ENCODE data around the gene PCBP3. TPM values are rescaled to one million over a fixed set of nuclear protein-coding genes. Genes with fewer than 3 reads are reported as not detected.

The PCBP3 gene
- total RNA-seq, 2 experiments from 2014 or later: 3.4 to 3.8 TPM

GRCh38 chr21:45617021-45617921 is 26.3 kb upstream of the PCBP3 start:
- H3K36me3 Mint-ChIP-seq (ENCODE audit: low read depth): no peaks in the 10 kb centered on the region
- Histone ChIP-seq H3K4me3 (ENCODE audit: low read length) (no peak overlapping the region), H3K9me3 (ENCODE audit: control insufficient read depth in 1 of 2, insufficient read depth in 1 of 2, low read length in 2 of 2) (peaks cover 0 to 7% of the 10 kb centered on the region in 2 experiments), H3K4me1 (ENCODE audit: insufficient read depth, low read length) (peaks cover 46% of the 10 kb centered on the region), H3K27me3 (ENCODE audit: control insufficient read depth in 1 of 2, insufficient read depth in 2 of 2, low read length in 2 of 2) (no peaks in the 10 kb centered on the region), H3K27ac (ENCODE audit: low read depth in 1 of 2, low read length in 2 of 2) (no peak overlapping the region), H3K36me3 (ENCODE audit: insufficient read depth, low read length) (peaks cover 2% of the 10 kb centered on the region)
- peak overlapping the region; percentile 91 for H3K27ac Mint-ChIP-seq
- no peaks in the 10 kb centered on the region for H3K27me3 Mint-ChIP-seq
- no peak for TF ChIP-seq CTCF (IDR thresholded peaks at IDR 0.05)
- DNase-seq (peak in 1 of 14 experiments; percentile 31), ATAC-seq (ENCODE audit: poor library complexity) (no peak)
- ChIA-PET CTCF (no interaction called here), POLR2A (no interaction called here)
- peaks cover 42% of the 10 kb centered on the region for H3K4me1 Mint-ChIP-seq (ENCODE audit: low read depth)
- intact Hi-C loops (cut with DNase I, micrococcal nuclease): loop anchor here in 1 of 2 experiments (10.0 kb wide), 1 partner anchor 148 kb away; no protein-coding TSS in a partner anchor
- H3K9me3 Mint-ChIP-seq: no peaks in the 10 kb centered on the region
- H3K4me3 Mint-ChIP-seq: peak overlapping the region; percentile 48

- DNase-seq: no peak
- intact Hi-C loops (cut with DNase I, micrococcal nuclease): loop anchor here in 1 of 2 experiments (10.0 kb wide), 1 partner anchor 147 kb away; no protein-coding TSS in a partner anchor
- Histone ChIP-seq H3K4me3 (ENCODE audit: low read length) (no peak overlapping the region), H3K9me3 (ENCODE audit: control insufficient read depth in 1 of 2, insufficient read depth in 1 of 2, low read length in 2 of 2) (peaks cover 0 to 7% of the 10 kb centered on the region in 2 experiments), H3K36me3 (ENCODE audit: insufficient read depth, low read length) (no peaks in the 10 kb centered on the region), H3K27me3 (ENCODE audit: control insufficient read depth in 1 of 2, insufficient read depth in 2 of 2, low read length in 2 of 2) (no peaks in the 10 kb centered on the region), H3K27ac (ENCODE audit: low read depth in 1 of 2, low read length in 2 of 2) (no peak overlapping the region), H3K4me1 (ENCODE audit: insufficient read depth, low read length) (peaks cover 48% of the 10 kb centered on the region)
- Mint-ChIP-seq H3K27me3 (no peaks in the 10 kb centered on the region), H3K36me3 (ENCODE audit: low read depth) (no peaks in the 10 kb centered on the region), H3K9me3 (no peaks in the 10 kb centered on the region), H3K27ac (peak overlapping the region; percentile 91), H3K4me3 (no peak overlapping the region), H3K4me1 (ENCODE audit: low read depth) (peaks cover 42% of the 10 kb centered on the region)
- ATAC-seq (ENCODE audit: poor library complexity): no peak
- TF ChIP-seq CTCF (IDR thresholded peaks at IDR 0.05): no peak
- ChIA-PET CTCF (no interaction called here), POLR2A (interaction anchor here (0.6 kb wide), 1 partner anchor 268 kb away, joined by 3 read pairs; no protein-coding TSS in a partner anchor)
Observed at GRCh38 chr21:45618287-45618686, 25.2 kb upstream of the PCBP3 start.

DNA sequence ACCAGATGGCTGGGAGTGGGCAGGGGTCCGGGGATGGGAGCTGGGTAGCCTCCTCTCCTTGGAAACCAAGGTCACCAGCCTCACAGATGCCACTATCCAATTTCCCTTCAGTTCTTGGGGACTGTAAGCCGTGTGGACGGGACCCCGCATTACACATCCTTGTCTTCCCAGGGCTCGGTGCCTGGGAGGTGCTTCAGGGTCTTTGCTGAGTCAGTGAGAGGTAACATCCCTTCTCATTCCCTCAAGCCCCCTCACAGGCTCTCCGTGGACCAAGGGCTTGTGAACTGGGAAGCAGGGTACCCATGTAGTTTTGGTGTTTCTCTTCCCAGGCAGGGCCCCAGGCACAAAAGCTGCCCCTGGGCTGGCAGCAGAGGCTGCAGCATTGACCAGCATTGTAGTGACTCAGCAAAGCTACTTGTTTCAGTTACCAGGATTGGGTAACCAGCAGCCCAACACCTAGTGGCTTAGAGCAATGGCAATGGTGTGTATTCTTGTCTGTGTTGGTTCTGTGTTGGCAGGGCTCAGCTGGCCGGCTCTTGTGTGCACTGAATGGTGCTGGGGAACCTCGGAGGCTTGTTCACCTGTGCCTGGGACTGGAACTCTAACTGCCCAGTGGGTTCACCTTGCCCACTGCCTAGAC is 24.6 kb upstream of the PCBP3 start:
- H3K4me1 Mint-ChIP-seq (ENCODE audit: low read depth): peaks cover 35% of the 10 kb centered on the region
- Histone ChIP-seq H3K27ac (ENCODE audit: low read depth in 1 of 2, low read length in 2 of 2) (no peak overlapping the region), H3K27me3 (ENCODE audit: control insufficient read depth in 1 of 2, insufficient read depth in 2 of 2, low read length in 2 of 2) (no peaks in the 10 kb centered on the region), H3K36me3 (ENCODE audit: insufficient read depth, low read length) (no peaks in the 10 kb centered on the region), H3K9me3 (ENCODE audit: control insufficient read depth in 1 of 2, insufficient read depth in 1 of 2, low read length in 2 of 2) (peaks cover 0 to 7% of the 10 kb centered on the region in 2 experiments), H3K4me1 (ENCODE audit: insufficient read depth, low read length) (peaks cover 41% of the 10 kb centered on the region), H3K4me3 (ENCODE audit: low read length) (no peak overlapping the region)
- H3K9me3 Mint-ChIP-seq: no peaks in the 10 kb centered on the region
- H3K27ac Mint-ChIP-seq: peak overlapping the region; percentile 29
- no peaks in the 10 kb centered on the region for H3K27me3 Mint-ChIP-seq
- intact Hi-C loops (cut with DNase I, micrococcal nuclease): loop anchor here in 1 of 2 experiments (10.0 kb wide), 1 partner anchor 146 kb away; no protein-coding TSS in a partner anchor
- no peaks in the 10 kb centered on the region for H3K36me3 Mint-ChIP-seq (ENCODE audit: low read depth)
- ChIA-PET CTCF (no interaction called here), POLR2A (no interaction called here)
- DNase-seq (no peak), ATAC-seq (ENCODE audit: poor library complexity) (no peak)
- no peak overlapping the region for H3K4me3 Mint-ChIP-seq
- no peak for TF ChIP-seq CTCF (IDR thresholded peaks at IDR 0.05)

Measured in CD4-positive, alpha-beta T cell (primary cell).